OCI-LY7 (cell line): ENCODE measurements around the gene PIEZO1. TPM values are rescaled to one million over a fixed set of nuclear protein-coding genes. Genes with fewer than 3 reads are reported as not detected.

ENCODE experiments used
- BruUV-seq: library from RNA; stranded (reverse); fragments of 400-500 nt; replicated peaks from 2 replicates; lab custom pipeline; 2021; lab: Mats Ljungman, UMichigan
- CTCF ChIA-PET: fragments of 300-600 bp; sonication (Branson Sonifier 250); formaldehyde crosslinking; loops from one replicate; lab custom pipeline; 2022; ENCODE audit warnings: antibody characterized with exemption; ENCODE audit not compliant: unreplicated experiment; lab: Charles Lee
- POLR2A ChIA-PET: fragments of 300-600 bp; sonication (Branson Sonifier 250); formaldehyde crosslinking; loops from one replicate; lab custom pipeline; 2022; ENCODE audit warnings: antibody characterized with exemption; lab: Charles Lee
- DNase-seq: peaks from one replicate; pipeline ENCODE4 v3.0.0-alpha.2; 2015; ENCODE audit warnings: low spot score
- H2AFZ ChIP-seq: fragments of 200-600 bp; sonication (generic), shearing (Covaris generic); 2 replicates; pipeline ENCODE4 v1.6.1; 2014; ENCODE audit warnings: mild to moderate bottlenecking, antibody characterized with exemption, low read length, moderate library complexity
- H3K27ac ChIP-seq: fragments of 200-600 bp; sonication (generic); 2 replicates; pipeline ENCODE4 v1.5.1; 2014; ENCODE audit warnings: mixed run types, low read depth, mild to moderate bottlenecking, moderate library complexity, low read length, inconsistent platforms; ENCODE audit not compliant: poor library complexity, severe bottlenecking
- H3K36me3 ChIP-seq: fragments of 200-600 bp; sonication (generic); 2 replicates; pipeline ENCODE4 v1.6.1; 2014; ENCODE audit warnings: mild to moderate bottlenecking, antibody characterized with exemption, low read length, moderate library complexity, mixed read lengths; ENCODE audit not compliant: insufficient read depth
- H3K4me1 ChIP-seq: fragments of 200-600 bp; sonication (generic); 2 replicates; pipeline ENCODE4 v1.5.1; 2014; ENCODE audit warnings: mild to moderate bottlenecking, low read length; ENCODE audit not compliant: insufficient read depth, poor library complexity, severe bottlenecking
- H3K4me2 ChIP-seq: fragments of 200-600 bp; sonication (generic); 2 replicates; pipeline ENCODE4 v1.6.1; 2014; ENCODE audit warnings: mild to moderate bottlenecking, low read length
- H3K4me3 ChIP-seq: fragments of 200-600 bp; sonication (generic); 2 replicates; pipeline ENCODE4 v1.5.1; 2014; ENCODE audit warnings: mild to moderate bottlenecking, low read depth, low read length; ENCODE audit not compliant: poor library complexity, severe bottlenecking
- H3K79me2 ChIP-seq: fragments of 200-600 bp; sonication (generic); 2 replicates; pipeline ENCODE4 v1.6.1; 2016; ENCODE audit warnings: low read depth, mild to moderate bottlenecking, low read length, moderate library complexity, mixed read lengths; ENCODE audit not compliant: insufficient read depth
- H3K9me2 ChIP-seq: fragments of 200-600 bp; sonication (generic); 2 replicates; pipeline ENCODE4 v1.6.1; 2016; ENCODE audit warnings: mild to moderate bottlenecking, low read length, mixed read lengths; ENCODE audit not compliant: insufficient read depth
- H3K9me3 ChIP-seq: fragments of 200-600 bp; sonication (generic); 2 replicates; pipeline ENCODE4 v1.6.1; 2014; ENCODE audit warnings: mild to moderate bottlenecking, mixed run types, low read length, mixed read lengths
- H4K20me1 ChIP-seq: fragments of 200-600 bp; sonication (generic); 2 replicates; pipeline ENCODE4 v1.6.1; 2014; ENCODE audit warnings: mild to moderate bottlenecking, antibody characterized with exemption, low read length, moderate library complexity, mixed read lengths; ENCODE audit not compliant: insufficient read depth
- EZH2phosphoT487 ChIP-seq: fragments of 200-600 bp; sonication (generic); IDR thresholded peaks from 2 replicates; pipeline ENCODE4 v1.6.1; 2018; ENCODE audit warnings: low read depth, borderline replicate concordance, mild to moderate bottlenecking, mixed run types, antibody characterized with exemption, low read length, moderate library complexity, mixed read lengths
- intact Hi-C: fragments of 100-400 bp; cut with micrococcal nuclease; formaldehyde crosslinking; loops from one replicate; pipeline ENCODE4 v1.10.0; 2022; ENCODE audit not compliant: unreplicated experiment
- total RNA-seq, 2 experiments: library from RNA; depleted of rRNA in 1 of 2; stranded (reverse); fragments of >200 nt in 1 of 2; shearing (Covaris generic) in 1 of 2; gene quantifications; 2 replicates each; pipeline ENCODE4 v1.2.3, GENCODE V29; 2014 to 2022
- TF ChIP-seq, protein P1 (sequence below): fragments of 200-600 bp; sonication (generic); conservative IDR thresholded peaks from 2 replicates; pipeline ENCODE4 v1.5.1; 2014; ENCODE audit warnings: mild to moderate bottlenecking, antibody characterized with exemption, low read length, moderate library complexity, mixed read lengths

PIEZO1 gene
- total RNA-seq, 2 experiments from 2014 or later: 144 to 154 TPM

DNA sequence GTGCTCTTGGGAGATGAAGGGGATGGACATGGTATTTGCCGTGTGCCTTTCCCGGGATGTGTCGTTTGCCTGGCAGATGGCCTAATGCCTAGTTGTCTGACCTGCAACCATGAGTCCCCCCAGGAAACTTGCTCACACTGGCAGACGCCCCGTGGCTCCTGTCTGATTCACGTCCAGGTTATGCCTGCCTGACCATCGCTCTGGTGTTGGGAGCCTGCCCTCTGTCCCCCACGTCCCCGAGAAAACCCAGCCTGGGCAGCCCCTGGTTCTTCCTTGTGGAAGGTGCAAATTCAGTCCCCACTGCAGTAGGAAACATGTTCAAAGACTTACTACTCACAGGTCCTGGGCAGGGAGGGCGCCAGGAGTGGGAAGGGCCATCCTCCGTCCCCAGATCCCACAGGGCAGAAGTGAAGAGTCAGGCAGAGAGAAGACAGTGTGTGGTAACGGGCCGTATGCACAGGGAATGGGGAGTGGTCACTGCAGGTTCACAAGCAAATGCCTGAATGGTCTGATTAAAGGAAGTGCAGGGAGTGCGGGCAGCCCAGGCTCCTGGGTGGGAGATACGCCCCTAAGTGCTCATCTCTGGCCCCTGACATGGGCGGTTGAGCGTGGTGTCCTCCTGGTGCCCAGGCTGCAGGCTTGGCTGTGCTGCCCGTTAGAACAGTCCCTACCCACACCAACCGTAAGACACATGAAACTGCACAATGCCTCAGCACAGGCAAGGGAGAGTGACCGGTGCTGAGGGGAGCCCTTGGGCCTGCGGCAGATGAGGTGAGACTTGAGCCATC lies 94.5 kb downstream of the PIEZO1 start:
- intact Hi-C loops: no loop called here

DNA sequence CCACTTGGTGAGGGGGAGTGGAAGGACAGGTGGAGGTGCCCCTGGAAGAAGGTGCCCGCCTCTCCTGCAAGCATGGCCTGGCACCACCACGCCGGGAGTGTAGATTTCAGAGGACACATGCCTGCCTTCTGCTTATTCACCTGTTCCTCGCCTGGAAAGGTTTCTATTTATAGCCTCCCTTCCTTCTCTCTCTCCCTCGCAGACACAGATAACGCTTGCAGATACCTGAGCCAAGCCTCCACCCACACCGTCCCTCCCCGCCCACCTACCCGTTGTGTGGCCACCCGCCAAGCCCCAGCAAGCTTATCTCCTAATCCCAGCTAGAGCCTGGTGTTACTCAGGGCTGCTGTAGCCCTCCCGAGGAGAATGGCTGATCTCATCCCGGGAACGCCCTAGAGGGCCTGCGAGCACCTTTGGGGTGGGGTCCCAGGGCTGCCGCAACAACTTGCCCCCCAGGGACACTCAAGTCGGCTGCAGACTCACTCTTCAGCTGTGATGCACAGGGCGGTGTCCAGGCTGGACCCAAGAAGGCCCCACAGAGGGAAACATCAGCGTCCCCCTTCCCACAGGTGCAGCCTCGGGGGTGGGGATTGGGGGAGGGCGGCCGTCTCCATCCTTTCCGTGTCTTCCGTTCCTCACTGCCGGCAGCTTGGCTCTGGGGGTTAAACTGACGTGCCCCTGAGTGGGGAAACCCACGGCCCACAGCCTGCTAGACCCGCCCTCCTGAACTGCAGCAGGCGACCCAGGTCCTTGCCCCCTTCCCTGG lies 96.8 kb downstream of the PIEZO1 start:
- peaks cover 45% of the 10 kb centered on the region for H3K4me1 ChIP-seq
- no TSS peak for BruUV-seq
- CTCF ChIA-PET: no interaction called here
- H3K36me3 ChIP-seq: no peaks in the 10 kb centered on the region
- H3K4me3 ChIP-seq: no peak overlapping the region
- TF ChIP-seq, protein P1, sequence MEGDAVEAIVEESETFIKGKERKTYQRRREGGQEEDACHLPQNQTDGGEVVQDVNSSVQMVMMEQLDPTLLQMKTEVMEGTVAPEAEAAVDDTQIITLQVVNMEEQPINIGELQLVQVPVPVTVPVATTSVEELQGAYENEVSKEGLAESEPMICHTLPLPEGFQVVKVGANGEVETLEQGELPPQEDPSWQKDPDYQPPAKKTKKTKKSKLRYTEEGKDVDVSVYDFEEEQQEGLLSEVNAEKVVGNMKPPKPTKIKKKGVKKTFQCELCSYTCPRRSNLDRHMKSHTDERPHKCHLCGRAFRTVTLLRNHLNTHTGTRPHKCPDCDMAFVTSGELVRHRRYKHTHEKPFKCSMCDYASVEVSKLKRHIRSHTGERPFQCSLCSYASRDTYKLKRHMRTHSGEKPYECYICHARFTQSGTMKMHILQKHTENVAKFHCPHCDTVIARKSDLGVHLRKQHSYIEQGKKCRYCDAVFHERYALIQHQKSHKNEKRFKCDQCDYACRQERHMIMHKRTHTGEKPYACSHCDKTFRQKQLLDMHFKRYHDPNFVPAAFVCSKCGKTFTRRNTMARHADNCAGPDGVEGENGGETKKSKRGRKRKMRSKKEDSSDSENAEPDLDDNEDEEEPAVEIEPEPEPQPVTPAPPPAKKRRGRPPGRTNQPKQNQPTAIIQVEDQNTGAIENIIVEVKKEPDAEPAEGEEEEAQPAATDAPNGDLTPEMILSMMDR: no peak
- TF ChIP-seq EZH2phosphoT487: no peak
- no peak overlapping the region for H3K27ac ChIP-seq
- no peak overlapping the region for H3K4me2 ChIP-seq
- no peaks in the 10 kb centered on the region for H3K9me2 ChIP-seq
- no peaks in the 10 kb centered on the region for H3K9me3 ChIP-seq
- no peak overlapping the region for H2AFZ ChIP-seq
- intact Hi-C loops: no loop called here
- DNase-seq: no peak
- no peaks in the 10 kb centered on the region for H4K20me1 ChIP-seq
- POLR2A ChIA-PET: no interaction called here
- H3K79me2 ChIP-seq: no peaks in the 10 kb centered on the region

More for the DNA sequence above, 94.5 kb downstream of the PIEZO1 start:
- H3K27ac ChIP-seq: no peak overlapping the region
- POLR2A ChIA-PET: no interaction called here
- no peak overlapping the region for H3K4me3 ChIP-seq
- CTCF ChIA-PET: no interaction called here
- no peaks in the 10 kb centered on the region for H3K9me2 ChIP-seq
- DNase-seq: no peak
- TF ChIP-seq, protein P1: no peak
- TF ChIP-seq EZH2phosphoT487: no peak
- peaks cover 32% of the 10 kb centered on the region for H3K4me1 ChIP-seq
- no peaks in the 10 kb centered on the region for H3K9me3 ChIP-seq
- H3K4me2 ChIP-seq: no peak overlapping the region
- no peak overlapping the region for H2AFZ ChIP-seq
- no peaks in the 10 kb centered on the region for H3K36me3 ChIP-seq
- no TSS peak for BruUV-seq
- H3K79me2 ChIP-seq: no peaks in the 10 kb centered on the region
- no peaks in the 10 kb centered on the region for H4K20me1 ChIP-seq

DNA sequence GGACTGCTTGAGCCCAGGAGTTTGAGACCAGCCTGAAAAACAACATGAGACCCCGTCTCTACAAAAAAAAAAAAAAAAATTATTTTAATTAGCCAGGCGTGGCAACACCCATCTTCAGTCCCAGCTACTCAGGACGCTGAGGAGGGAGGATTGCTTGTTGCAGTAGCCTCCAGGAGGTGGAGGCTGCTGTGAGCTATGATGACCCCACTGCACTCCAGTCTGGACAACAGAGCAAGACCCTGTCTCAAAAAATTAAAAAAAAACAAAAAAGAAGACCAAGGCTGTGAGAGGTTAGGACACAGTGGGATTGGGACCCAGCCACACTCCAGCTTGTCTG lies 97.4 kb downstream of the PIEZO1 start:
- H3K9me2 ChIP-seq: no peaks in the 10 kb centered on the region
- H4K20me1 ChIP-seq: no peaks in the 10 kb centered on the region
- BruUV-seq: no TSS peak
- POLR2A ChIA-PET: interaction anchor here (0.7 kb wide), 1 partner anchor 305 kb away, joined by 4 read pairs; no protein-coding TSS in a partner anchor
- no peak overlapping the region for H3K4me2 ChIP-seq
- DNase-seq: no peak
- no peaks in the 10 kb centered on the region for H3K79me2 ChIP-seq
- CTCF ChIA-PET: no interaction called here
- TF ChIP-seq, protein P1: no peak
- no peak for TF ChIP-seq EZH2phosphoT487
- intact Hi-C loops: no loop called here
- no peak overlapping the region for H2AFZ ChIP-seq
- no peak overlapping the region for H3K4me3 ChIP-seq
- H3K27ac ChIP-seq: no peak overlapping the region
- H3K36me3 ChIP-seq: no peaks in the 10 kb centered on the region
- no peaks in the 10 kb centered on the region for H3K9me3 ChIP-seq
- H3K4me1 ChIP-seq: peaks cover 41% of the 10 kb centered on the region
